Glutamatergic neuron (in vitro differentiated cells): Measurements from ENCODE around the gene MBNL1. TPM values are rescaled to one million over a fixed set of nuclear protein-coding genes. Genes with fewer than 3 reads are reported as not detected.

ENCODE experiments used
- DNase-seq: peaks from one replicate; pipeline ENCODE4 v3.0.0; 2022
- H3K27ac Mint-ChIP-seq: one replicate; pipeline ENCODE4 v1.8.0; 2020; ENCODE audit warnings: mild to moderate bottlenecking, mixed read lengths, inconsistent platforms; ENCODE audit not compliant: unreplicated experiment
- H3K27me3 Mint-ChIP-seq: one replicate; pipeline ENCODE4 v1.8.0; 2020; ENCODE audit warnings: mild to moderate bottlenecking, moderate library complexity, mixed read lengths, inconsistent platforms; ENCODE audit not compliant: unreplicated experiment
- H3K36me3 Mint-ChIP-seq: one replicate; pipeline ENCODE4 v1.8.0; 2020; ENCODE audit warnings: mild to moderate bottlenecking, mixed read lengths, inconsistent platforms; ENCODE audit not compliant: unreplicated experiment
- H3K4me1 Mint-ChIP-seq: one replicate; pipeline ENCODE4 v1.8.0; 2020; ENCODE audit warnings: mild to moderate bottlenecking, low read depth, mixed read lengths, inconsistent platforms; ENCODE audit not compliant: unreplicated experiment
- H3K4me3 Mint-ChIP-seq: one replicate; pipeline ENCODE4 v1.8.0; 2020; ENCODE audit warnings: mild to moderate bottlenecking, mixed read lengths, inconsistent platforms; ENCODE audit not compliant: unreplicated experiment
- H3K9me3 Mint-ChIP-seq: one replicate; pipeline ENCODE4 v1.8.0; 2020; ENCODE audit warnings: mild to moderate bottlenecking, moderate library complexity, mixed read lengths, inconsistent platforms; ENCODE audit not compliant: unreplicated experiment
- CTCF ChIP-seq: fragments of 200-600 bp; sonication (generic); IDR thresholded peaks from one replicate; pipeline ENCODE4 v1.5.0; 2021; ENCODE audit not compliant: partially characterized antibody, unreplicated experiment
- total RNA-seq: library from RNA; stranded (reverse); fragmentation: NEBNext Ultra II Directional; extraction: Animal tissue kit (Norgen Biotek cat#: 25700); gene quantifications from one replicate; pipeline ENCODE4 v1.2.1, GENCODE V29; 2021; ENCODE audit not compliant: unreplicated experiment

The MBNL1 gene
- total RNA-seq, 1 donor from 2014 or later: 36.6 TPM

DNA sequence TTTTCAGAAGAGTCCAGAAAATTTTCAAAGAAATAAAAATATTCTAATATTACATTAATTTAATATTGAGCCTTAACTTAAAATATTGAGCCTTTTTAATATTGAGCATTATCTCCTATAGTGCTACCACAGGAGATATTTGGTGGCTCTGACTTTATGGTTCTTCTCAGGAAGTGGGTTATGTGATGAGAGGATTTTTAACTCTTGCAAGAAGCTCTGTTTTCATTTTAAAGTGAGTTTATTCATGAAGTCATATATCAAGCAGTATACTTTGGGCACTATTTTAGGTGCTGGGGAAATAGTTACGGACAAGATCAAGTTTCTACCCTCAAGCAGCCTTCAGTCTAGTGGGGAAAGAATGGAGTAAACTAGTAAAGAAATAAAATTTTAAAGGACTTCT, 13.4 kb upstream of the MBNL1 start:
- Mint-ChIP-seq H3K4me1 (no peaks in the 10 kb centered on the region), H3K27me3 (no peaks in the 10 kb centered on the region), H3K27ac (no peak overlapping the region), H3K9me3 (peaks cover 1% of the 10 kb centered on the region), H3K36me3 (no peaks in the 10 kb centered on the region), H3K4me3 (no peak overlapping the region)
- TF ChIP-seq CTCF: no peak
- DNase-seq: no peak

GRCh38 chr3:152256851-152257562, 11.7 kb upstream of the MBNL1 start:
- DNase-seq: no peak
- Mint-ChIP-seq H3K4me1 (no peaks in the 10 kb centered on the region), H3K9me3 (no peaks in the 10 kb centered on the region), H3K27me3 (no peaks in the 10 kb centered on the region), H3K36me3 (no peaks in the 10 kb centered on the region), H3K27ac (no peak overlapping the region), H3K4me3 (no peak overlapping the region)
- TF ChIP-seq CTCF: no peak

GRCh38 chr3:152257563-152258035, 11.1 kb upstream of the MBNL1 start:
- TF ChIP-seq CTCF: no peak
- Mint-ChIP-seq H3K27me3 (no peaks in the 10 kb centered on the region), H3K4me3 (no peak overlapping the region)

DNA sequence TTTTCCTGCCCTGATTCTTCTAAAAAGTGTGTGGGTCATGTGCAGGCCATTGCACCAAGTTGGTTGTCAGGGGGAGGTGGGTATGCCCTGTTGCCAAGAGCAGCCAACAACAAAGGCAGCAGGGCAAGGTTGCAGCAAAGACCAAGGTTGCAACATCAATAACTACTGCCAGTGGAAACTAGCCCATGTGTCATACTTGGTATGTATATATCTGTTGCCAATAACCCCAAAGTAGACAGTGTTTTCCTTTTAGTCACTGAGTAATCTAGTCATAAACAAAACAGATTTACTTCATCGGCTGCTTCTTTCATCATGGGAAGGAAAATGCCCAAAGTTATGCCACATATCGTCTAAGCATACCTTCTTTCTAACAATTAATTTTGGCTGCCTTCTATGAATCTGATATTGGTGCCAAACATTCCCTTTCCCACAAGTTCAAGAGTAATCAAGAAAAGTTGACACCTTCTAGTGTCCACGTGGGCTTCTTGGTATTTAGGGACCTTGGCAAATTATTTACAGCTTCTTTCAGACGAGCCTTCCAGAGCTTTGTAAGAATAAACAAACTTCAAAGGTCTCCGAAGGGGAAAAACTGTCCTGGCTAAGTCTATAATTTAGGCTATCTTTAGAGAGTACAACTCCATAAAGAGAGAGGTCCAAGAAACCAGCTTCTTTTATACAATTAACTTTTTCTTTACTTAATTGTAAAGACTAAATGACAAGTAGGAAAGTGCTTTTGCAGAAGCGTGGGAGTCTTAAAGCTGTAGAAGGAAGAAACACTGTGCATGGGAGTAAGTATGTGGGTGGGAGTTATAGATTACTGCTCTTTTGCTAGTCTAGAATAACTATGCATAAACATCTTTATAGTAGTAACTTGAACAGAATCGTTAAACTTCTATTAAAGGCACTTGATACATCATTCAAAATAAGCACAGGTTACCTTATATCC, 10.0 kb upstream of the MBNL1 start:
- no peak for DNase-seq
- H3K9me3 Mint-ChIP-seq: no peaks in the 10 kb centered on the region
- H3K36me3 Mint-ChIP-seq: no peaks in the 10 kb centered on the region
- H3K4me3 Mint-ChIP-seq: no peak overlapping the region
- no peaks in the 10 kb centered on the region for H3K4me1 Mint-ChIP-seq
- TF ChIP-seq CTCF: no peak
- no peak overlapping the region for H3K27ac Mint-ChIP-seq
- H3K27me3 Mint-ChIP-seq: peaks cover under 1% of the 10 kb centered on the region

More at GRCh38 chr3:152257563-152258035, 11.1 kb upstream of the MBNL1 start:
- no peak for DNase-seq
- Mint-ChIP-seq H3K36me3 (no peaks in the 10 kb centered on the region), H3K4me1 (no peaks in the 10 kb centered on the region), H3K9me3 (no peaks in the 10 kb centered on the region), H3K27ac (no peak overlapping the region)
